A549 (cell line): ENCODE measurements around the gene ARMC6.

Experiments used
- CEBPB ChIP-seq, 2 experiments: fragments of >200 bp in 1 of 2; sonication (Bioruptor Twin) in 1 of 2; formaldehyde crosslinking in 1 of 2; IDR thresholded peaks; 2 replicates each; pipeline ENCODE4 v1.6.1; 2012 to 2016
- E2F6 ChIP-seq: IDR thresholded peaks from 2 replicates; pipeline ENCODE4 v1.6.1; 2012; ENCODE audit warnings: low read depth, borderline replicate concordance
- EHMT2 ChIP-seq: fragments of 200-600 bp; sonication (generic); IDR thresholded peaks from 2 replicates; pipeline ENCODE4 v1.6.1; 2016; ENCODE audit warnings: antibody characterized with exemption, low read depth, mild to moderate bottlenecking, moderate library complexity
- ESRRA ChIP-seq: fragments of 150-350 bp; IDR thresholded peaks from 2 replicates; pipeline ENCODE4 v1.6.1; 2014; ENCODE audit warnings: mild to moderate bottlenecking, low read length, borderline replicate concordance
- MYC ChIP-seq: IDR thresholded peaks from 2 replicates; pipeline ENCODE4 v1.6.1; 2012; ENCODE audit warnings: mild to moderate bottlenecking, inconsistent platforms, low read length, improper control_type of control experiment, borderline replicate concordance
- NFE2L2 ChIP-seq: fragments of 150-350 bp; conservative IDR thresholded peaks from 2 replicates; pipeline ENCODE4 v1.6.1; 2014; ENCODE audit warnings: low read length
- POLR2A ChIP-seq: IDR thresholded peaks from 2 replicates; pipeline ENCODE4 v1.6.1; 2012; ENCODE audit warnings: mild to moderate bottlenecking, low read length
- TF ChIP-seq, protein P1 (sequence below): fragments of >200 bp; sonication (Bioruptor Twin); formaldehyde crosslinking; IDR thresholded peaks from 3 replicates; pipeline ENCODE4 v1.5.1; 2016
- TF ChIP-seq, protein P2 (sequence below): fragments of >200 bp; sonication (Bioruptor Twin); formaldehyde crosslinking; IDR thresholded peaks from 2 replicates; pipeline ENCODE4 v1.6.1; 2016
- TF ChIP-seq, protein P3 (sequence below): fragments of 200-600 bp; sonication (generic); IDR thresholded peaks from 2 replicates; pipeline ENCODE4 v1.6.1; 2016; ENCODE audit warnings: antibody characterized with exemption, mild to moderate bottlenecking, moderate library complexity

DNA sequence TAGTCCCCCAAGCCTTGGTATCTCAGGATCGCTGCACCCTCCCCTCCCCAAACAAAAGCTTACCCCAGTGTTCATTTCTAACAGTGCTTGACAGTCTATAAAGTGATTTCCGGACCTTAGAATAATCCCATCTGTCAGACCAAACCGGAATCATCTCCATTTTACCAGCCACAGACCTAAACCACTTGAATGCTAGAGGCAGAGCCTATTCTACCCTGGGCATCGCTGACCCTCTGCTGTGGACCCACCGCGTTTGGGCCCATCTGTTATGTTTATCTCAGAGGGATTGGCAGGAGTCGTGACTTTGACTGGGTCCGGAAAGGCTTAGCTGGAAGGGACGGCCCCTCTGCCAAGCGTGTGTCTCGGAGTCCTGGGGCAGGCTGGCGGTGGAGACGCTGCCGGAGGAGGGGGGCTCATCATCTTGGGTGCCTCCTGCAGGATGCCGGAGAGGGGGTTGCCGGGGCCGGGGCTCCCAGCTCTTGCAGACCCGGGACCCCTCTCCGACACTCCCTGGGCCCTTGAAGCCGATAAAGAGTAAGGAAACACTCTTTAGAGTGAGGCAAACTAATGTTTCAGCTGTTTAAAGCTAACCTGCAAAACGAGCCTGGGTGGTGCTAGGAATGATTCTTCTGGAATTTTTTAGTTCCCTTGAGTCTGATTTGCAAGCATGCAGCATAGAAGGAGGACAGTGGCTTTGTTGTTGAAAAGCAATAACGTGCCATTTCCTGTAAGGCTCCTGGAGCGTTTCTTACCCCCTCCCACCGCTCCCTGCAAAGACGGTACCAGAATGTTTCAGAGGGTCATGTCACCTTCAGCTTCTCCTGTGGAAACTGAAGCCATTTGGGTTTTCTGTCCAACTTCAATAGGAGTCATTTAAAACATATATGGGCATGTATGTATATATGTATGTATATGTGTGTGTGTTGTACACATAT lies 31.7 kb downstream of the ARMC6 start:
- TF ChIP-seq MYC (no peak), CEBPB (IDR thresholded peaks at IDR 0.05) (no peak), EHMT2 (no peak), E2F6 (no peak), NFE2L2 (no peak), ESRRA (no peak), POLR2A (no peak)
- TF ChIP-seq, protein P1, sequence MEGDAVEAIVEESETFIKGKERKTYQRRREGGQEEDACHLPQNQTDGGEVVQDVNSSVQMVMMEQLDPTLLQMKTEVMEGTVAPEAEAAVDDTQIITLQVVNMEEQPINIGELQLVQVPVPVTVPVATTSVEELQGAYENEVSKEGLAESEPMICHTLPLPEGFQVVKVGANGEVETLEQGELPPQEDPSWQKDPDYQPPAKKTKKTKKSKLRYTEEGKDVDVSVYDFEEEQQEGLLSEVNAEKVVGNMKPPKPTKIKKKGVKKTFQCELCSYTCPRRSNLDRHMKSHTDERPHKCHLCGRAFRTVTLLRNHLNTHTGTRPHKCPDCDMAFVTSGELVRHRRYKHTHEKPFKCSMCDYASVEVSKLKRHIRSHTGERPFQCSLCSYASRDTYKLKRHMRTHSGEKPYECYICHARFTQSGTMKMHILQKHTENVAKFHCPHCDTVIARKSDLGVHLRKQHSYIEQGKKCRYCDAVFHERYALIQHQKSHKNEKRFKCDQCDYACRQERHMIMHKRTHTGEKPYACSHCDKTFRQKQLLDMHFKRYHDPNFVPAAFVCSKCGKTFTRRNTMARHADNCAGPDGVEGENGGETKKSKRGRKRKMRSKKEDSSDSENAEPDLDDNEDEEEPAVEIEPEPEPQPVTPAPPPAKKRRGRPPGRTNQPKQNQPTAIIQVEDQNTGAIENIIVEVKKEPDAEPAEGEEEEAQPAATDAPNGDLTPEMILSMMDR, result no peak
- TF ChIP-seq, protein P2, sequence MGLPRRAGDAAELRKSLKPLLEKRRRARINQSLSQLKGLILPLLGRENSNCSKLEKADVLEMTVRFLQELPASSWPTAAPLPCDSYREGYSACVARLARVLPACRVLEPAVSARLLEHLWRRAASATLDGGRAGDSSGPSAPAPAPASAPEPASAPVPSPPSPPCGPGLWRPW, result no peak
- TF ChIP-seq, protein P3, sequence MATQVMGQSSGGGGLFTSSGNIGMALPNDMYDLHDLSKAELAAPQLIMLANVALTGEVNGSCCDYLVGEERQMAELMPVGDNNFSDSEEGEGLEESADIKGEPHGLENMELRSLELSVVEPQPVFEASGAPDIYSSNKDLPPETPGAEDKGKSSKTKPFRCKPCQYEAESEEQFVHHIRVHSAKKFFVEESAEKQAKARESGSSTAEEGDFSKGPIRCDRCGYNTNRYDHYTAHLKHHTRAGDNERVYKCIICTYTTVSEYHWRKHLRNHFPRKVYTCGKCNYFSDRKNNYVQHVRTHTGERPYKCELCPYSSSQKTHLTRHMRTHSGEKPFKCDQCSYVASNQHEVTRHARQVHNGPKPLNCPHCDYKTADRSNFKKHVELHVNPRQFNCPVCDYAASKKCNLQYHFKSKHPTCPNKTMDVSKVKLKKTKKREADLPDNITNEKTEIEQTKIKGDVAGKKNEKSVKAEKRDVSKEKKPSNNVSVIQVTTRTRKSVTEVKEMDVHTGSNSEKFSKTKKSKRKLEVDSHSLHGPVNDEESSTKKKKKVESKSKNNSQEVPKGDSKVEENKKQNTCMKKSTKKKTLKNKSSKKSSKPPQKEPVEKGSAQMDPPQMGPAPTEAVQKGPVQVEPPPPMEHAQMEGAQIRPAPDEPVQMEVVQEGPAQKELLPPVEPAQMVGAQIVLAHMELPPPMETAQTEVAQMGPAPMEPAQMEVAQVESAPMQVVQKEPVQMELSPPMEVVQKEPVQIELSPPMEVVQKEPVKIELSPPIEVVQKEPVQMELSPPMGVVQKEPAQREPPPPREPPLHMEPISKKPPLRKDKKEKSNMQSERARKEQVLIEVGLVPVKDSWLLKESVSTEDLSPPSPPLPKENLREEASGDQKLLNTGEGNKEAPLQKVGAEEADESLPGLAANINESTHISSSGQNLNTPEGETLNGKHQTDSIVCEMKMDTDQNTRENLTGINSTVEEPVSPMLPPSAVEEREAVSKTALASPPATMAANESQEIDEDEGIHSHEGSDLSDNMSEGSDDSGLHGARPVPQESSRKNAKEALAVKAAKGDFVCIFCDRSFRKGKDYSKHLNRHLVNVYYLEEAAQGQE, result no peak
